Activated naive CD4-positive, alpha-beta T cell treated with anti-CD3 and anti-CD28 coated beads, Interleukin-2, amount 50 U/mL, for 72 hours (primary cell): Measurements from ENCODE around the gene MACROD2. TPM values are rescaled to one million over a fixed set of nuclear protein-coding genes. Genes with fewer than 3 reads are reported as not detected.
"Not testable (repeated sequence)": the region's sequence is repeated elsewhere in the genome, so short reads cannot be mapped to it uniquely, and the experiment has no call there.

ENCODE experiments used
- ATAC-seq, 2 donors: fragments of 150-1000 bp; cut with Tn5 transposase; 2 replicates each; pipeline ENCODE4 v1.10.0; 2021; ENCODE audit warnings: mild to moderate bottlenecking in 2 of 2, moderate library complexity in 2 of 2
- DNase-seq, 2 donors: peaks; one replicate each; pipeline ENCODE4 v3.0.0; 2021 to 2022; ENCODE audit warnings: low spot score in 2 of 2
- H3K27ac Mint-ChIP-seq, 2 donors: one replicate each; pipeline ENCODE4 v1.8.0; 2022; ENCODE audit warnings: mild to moderate bottlenecking in 2 of 2, mixed read lengths in 2 of 2
- H3K36me3 Mint-ChIP-seq, 2 donors: one replicate each; pipeline ENCODE4 v1.8.0; 2022; ENCODE audit warnings: mixed read lengths in 2 of 2
- H3K9me3 Mint-ChIP-seq, 2 donors: one replicate each; pipeline ENCODE4 v1.8.0; 2022; ENCODE audit warnings: mixed read lengths in 2 of 2
- total RNA-seq, 2 donors: library from RNA; stranded (reverse); gene quantifications; one replicate each; pipeline ENCODE4 v1.2.3, GENCODE V29; 2022

Gene MACROD2
- total RNA-seq: not detected

DNA sequence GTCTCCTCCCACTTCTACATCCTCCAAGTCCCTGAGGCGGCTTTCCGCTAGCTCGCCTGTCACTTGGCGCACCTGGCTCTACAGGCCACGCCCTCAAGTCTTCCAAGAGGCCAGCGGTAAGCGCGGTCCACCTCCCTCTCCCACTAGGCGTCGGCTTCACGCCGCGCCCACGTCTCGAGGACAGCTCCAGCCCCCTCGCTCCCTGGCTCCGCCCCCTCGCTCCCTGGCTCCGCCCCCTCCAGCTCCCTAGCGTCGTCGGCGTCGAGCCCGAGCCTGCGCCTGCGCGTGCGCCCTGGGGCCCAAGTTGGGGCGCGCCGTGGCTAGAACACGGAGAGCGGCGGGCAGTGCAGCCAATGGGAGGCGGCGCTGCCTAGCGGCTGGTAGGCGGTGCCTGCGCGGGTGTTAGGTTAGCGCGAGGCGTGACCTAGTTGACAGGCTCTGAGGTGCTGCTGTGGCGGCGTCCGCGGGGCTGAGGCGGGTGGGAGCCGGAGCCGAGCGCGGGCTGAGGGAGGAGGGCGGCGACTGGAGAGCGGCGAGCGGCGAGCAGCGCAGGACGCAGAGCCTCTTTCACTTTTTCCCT, at the start of gene MACROD2:
MACROD2 (plus strand) TSS at position 431 of the 580 bp plus-strand sequence.
- ATAC-seq: peak; percentile 66 to 92
- peak in 1 of 2 donors; percentile 52 for DNase-seq
- H3K36me3 Mint-ChIP-seq: peaks cover 13 to 23% of the 10 kb centered on the region in 2 donors
- peaks cover 10 to 12% of the 10 kb centered on the region in 2 donors for H3K9me3 Mint-ChIP-seq
- H3K27ac Mint-ChIP-seq: no peak within 1 kb of the TSS

DNA sequence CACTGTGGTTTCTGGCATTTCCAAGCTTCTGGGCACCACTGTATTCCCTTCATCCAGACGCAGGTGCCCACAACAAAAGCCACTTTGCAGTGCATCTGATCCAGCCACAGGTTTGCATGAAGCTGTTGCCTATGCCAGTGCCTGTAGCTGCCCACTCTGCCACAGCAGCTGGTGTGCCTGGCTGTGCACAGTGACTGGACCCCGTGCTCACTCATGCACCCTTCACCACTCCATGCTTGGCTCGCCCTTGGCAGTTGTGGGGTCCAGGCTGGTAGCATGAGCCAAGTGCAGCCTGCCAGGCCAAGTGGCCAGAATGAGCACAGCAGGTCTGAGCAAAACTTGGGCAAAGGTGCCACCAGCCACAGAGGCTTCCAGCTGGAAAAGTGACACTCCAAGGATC, 47.6 kb upstream of the MACROD2 start:
- Mint-ChIP-seq H3K36me3 (no peaks in the 10 kb centered on the region), H3K9me3 (peaks cover 6 to 11% of the 10 kb centered on the region in 2 donors), H3K27ac (no peak overlapping the region)
- DNase-seq: no peak
- no peak for ATAC-seq

DNA sequence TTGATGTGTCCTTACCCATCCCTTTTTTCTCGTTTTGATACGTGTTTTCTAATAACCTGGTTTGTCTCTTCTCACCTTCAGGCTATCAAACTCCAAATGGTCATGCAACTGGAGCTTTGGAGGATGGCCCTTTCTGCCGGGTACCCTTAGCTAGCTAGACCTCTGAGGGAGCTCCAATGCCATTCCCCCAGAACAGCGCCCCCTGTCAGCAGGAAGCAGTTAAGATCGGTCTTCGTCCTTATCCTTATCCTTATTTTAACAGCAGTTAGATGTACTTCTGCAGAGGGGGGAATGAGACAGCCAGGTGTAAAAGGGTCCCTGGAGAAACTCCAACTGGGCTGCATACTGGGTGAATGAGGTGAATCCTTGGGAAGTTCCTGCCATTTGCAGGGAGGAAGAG, 42.1 kb upstream of the MACROD2 start:
- no peak for DNase-seq
- H3K27ac Mint-ChIP-seq: no peak overlapping the region

DNA sequence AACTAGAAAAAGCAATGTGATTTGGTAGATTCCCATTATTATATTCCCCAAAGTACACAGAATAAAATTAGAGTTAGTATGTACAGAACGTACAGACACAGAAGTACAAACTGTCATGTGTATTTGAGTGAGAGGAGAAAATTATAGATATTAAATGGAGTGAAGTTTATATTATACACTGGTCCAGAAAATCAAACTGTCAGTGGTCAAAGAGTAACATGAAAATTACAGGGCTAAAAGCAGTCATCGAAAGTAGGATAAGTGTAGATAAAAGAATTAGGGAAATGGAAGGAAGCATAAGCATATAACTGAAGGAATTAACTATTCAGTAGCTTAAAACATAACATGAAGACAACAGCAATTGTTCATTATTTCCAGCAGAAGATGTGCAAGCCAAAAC, 35.2 kb upstream of the MACROD2 start:
- no peak overlapping the region for H3K27ac Mint-ChIP-seq
- H3K9me3 Mint-ChIP-seq: peaks cover 3 to 6% of the 10 kb centered on the region in 2 donors
- ATAC-seq (no peak), DNase-seq (no peak)
- H3K36me3 Mint-ChIP-seq: no peaks in the 10 kb centered on the region

More for the DNA sequence above, 42.1 kb upstream of the MACROD2 start:
- H3K36me3 Mint-ChIP-seq: no peaks in the 10 kb centered on the region
- H3K9me3 Mint-ChIP-seq: peaks cover 6 to 11% of the 10 kb centered on the region in 2 donors
- ATAC-seq: no peak

DNA sequence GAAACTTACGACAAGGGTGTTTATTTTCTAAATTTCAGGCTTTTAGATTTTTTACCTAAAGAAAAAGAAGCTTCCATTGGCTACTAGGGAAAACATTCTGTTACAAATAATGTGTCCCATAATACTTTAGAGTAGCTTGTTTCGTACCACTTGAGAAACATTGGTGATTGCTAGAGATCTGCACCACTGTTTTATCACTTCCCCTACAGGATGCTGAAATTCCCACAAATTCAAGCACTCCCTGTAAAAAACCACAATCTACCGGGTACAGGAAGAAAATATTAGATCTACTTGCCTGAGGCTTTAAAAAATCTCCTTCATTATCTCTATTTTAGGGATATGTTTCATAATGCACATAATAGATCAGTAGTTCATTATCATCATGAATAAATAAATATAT, 34.8 kb upstream of the MACROD2 start:
- no peak for DNase-seq
- no peak overlapping the region for H3K27ac Mint-ChIP-seq
- H3K9me3 Mint-ChIP-seq: peaks cover 3 to 6% of the 10 kb centered on the region in 2 donors
- no peak for ATAC-seq
- no peaks in the 10 kb centered on the region for H3K36me3 Mint-ChIP-seq

DNA sequence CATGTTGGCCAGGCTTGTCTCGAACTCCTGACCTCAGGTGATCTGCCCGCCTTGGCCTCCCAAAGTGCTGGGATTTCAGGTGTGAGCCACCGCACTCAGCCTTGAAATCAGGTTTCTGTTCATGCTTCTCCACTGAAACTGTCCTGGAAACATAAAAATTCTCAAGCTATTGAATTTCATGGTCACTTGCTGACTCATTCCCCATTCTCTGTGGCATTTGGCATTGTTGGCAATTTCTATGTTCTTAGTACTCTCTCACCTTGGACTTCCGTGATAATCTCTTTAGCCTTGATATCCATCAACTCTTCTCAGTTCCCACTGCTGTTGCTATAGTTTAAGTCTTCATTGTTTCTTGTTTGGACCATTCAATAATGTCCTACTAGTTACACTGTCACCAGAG, 11.1 kb upstream of the MACROD2 start:
- ATAC-seq (no peak), DNase-seq (no peak)
- H3K27ac Mint-ChIP-seq: no peak overlapping the region
- peaks cover 8 to 11% of the 10 kb centered on the region in 2 donors for H3K9me3 Mint-ChIP-seq
- peaks cover 0 to 5% of the 10 kb centered on the region in 2 donors for H3K36me3 Mint-ChIP-seq

DNA sequence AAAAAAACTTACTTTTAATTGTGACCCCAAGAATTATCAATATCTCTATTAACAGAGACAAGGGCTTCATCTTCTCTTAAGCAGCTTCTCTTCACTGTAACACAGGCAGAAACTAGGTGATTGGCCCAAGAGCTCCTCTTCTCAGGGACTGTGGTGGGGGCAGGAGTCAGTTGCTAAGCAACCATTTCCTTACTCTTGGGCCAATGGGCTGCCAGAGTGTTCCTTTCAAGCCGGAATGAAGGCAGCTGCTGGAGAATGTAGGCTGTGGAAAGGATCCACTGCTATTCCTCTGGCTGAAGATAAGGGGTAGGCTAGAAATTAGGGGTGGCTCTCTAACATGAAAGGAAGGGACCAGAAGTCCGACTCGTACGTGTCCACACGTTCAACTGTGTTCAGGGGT, 4.9 kb upstream of the MACROD2 start, which contains the start of gene SEL1L2:
SEL1L2 (minus strand) TSS at position 150 of the 400 bp plus-strand sequence; CDS start at position 70, 80 bp downstream.
- ATAC-seq (no peak), DNase-seq (no peak)
- H3K27ac Mint-ChIP-seq: no peak within 1 kb of the TSS
- peaks cover 4 to 16% of the 10 kb centered on the region in 2 donors for H3K9me3 Mint-ChIP-seq
- H3K36me3 Mint-ChIP-seq: peaks cover 5 to 14% of the 10 kb centered on the region in 2 donors

DNA sequence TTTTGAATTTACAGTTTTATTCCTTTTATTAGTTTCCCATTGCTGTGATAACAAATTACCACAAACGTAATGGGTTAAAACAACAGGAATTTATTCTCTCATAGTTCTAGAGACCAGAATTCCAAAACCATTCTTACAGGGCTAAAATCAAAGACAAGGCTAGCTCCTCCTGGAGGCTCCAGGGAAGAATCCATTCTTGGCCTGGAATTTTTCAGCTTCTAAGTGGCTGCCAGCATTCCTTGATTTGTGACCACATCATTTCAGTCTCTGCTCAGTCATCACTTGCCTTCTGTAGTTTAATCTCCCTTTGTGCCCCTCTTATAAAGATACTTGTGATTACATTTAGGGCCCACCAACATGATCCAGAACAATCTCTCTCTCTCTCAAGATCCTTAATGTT, 4.0 kb upstream of the MACROD2 start:
- DNase-seq (no peak), ATAC-seq (no peak)
- Mint-ChIP-seq H3K36me3 (peaks cover 8 to 17% of the 10 kb centered on the region in 2 donors), H3K9me3 (peaks cover 6 to 14% of the 10 kb centered on the region in 2 donors), H3K27ac (no peak overlapping the region)

DNA sequence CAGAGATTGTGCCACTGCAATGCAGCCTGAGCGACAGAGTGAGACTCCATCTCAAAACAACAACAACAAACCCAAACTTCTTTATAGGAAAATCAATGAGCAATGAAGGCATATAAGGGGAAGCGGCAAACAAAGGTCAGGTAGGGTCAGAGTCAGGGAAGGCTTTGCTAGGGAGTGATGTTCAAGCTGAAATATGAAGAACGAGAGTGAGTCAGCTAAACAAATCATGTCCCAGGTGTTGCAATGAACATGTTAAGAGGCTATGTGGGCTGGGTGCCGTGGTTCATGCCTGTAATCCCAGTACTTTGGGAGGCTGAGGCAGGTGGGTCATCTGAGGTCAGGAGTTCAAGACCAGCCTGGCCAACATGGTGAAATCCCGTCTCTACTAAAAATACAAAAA, 3.4 kb upstream of the MACROD2 start:
- H3K9me3 Mint-ChIP-seq: peaks cover 10 to 12% of the 10 kb centered on the region in 2 donors
- not testable (repeated sequence) for ATAC-seq

DNA sequence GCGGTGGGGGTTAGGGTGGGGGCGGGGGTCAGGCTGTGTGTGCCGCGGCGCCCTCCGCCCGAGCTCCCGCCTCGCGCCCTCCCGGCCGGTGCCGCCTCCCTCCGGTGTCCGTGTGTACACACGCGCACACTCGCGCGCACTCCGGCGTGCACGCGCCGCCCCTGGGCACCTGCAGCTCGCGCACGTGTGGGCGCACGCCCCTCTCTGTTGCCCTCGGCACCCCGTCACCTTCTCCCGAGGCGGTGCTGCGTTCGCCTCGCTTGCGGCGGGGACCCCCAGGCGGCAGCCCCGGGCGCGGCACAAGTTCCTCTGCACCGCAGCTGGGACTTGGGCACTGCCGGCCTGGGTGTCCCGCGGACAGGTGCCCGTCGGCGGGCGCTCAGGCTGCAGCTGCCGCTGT, 525 bp downstream of the MACROD2 start:
- Mint-ChIP-seq H3K27ac (no peak overlapping the region), H3K36me3 (peaks cover 13 to 23% of the 10 kb centered on the region in 2 donors), H3K9me3 (peaks cover 10 to 12% of the 10 kb centered on the region in 2 donors)
- peak in 1 of 2 donors; percentile 16 for ATAC-seq
- DNase-seq: no peak

More for the DNA sequence above, 3.4 kb upstream of the MACROD2 start:
- DNase-seq, H3K27ac Mint-ChIP-seq: not testable (repeated sequence)
- peaks cover 13 to 23% of the 10 kb centered on the region in 2 donors for H3K36me3 Mint-ChIP-seq

DNA sequence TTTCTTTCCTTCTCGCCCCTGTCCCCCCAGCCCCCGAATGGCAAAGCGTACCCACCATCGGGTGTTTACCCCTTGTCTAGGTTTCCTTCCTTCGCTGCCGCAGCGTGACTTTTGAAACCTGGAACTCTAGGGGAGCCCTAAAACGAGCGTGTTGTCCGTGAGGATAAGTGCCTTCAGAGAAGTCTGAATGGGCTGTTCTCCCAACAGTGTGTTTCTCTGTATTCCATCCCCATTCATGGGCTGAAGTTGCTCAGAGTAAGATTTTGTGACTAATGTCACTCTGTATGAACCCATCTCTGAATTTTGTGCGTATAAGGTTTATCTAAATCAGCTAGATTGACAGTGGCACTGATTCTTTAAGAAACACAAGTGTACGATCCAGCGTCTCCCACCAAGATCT, 949 bp downstream of the MACROD2 start:
- peaks cover 10 to 12% of the 10 kb centered on the region in 2 donors for H3K9me3 Mint-ChIP-seq
- peaks cover 13 to 23% of the 10 kb centered on the region in 2 donors for H3K36me3 Mint-ChIP-seq
- DNase-seq: no peak
- ATAC-seq: no peak
- no peak overlapping the region for H3K27ac Mint-ChIP-seq

DNA sequence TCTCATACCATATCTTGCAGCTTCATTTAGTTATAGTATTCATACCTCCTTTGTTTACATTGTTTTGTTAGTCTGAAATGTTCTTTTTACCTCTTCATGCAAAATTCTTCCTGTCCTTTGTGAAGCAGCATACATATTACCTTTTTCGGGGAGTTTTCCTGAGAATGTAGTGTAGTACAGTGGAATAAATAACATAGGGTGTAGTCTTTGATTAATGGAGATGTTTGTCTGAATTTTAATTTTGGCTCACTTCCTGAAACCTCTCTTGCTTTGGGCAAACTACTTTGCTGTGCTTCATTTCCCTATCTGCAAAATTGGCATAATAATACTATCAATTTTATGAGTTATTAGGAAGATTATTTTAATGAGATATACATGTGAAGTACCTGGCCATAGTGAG, 5.6 kb downstream of the MACROD2 start:
- H3K36me3 Mint-ChIP-seq: peaks cover 8 to 9% of the 10 kb centered on the region in 2 donors
- DNase-seq: no peak
- ATAC-seq: no peak
- H3K9me3 Mint-ChIP-seq: peaks cover 0 to 6% of the 10 kb centered on the region in 2 donors
- H3K27ac Mint-ChIP-seq: no peak overlapping the region

DNA sequence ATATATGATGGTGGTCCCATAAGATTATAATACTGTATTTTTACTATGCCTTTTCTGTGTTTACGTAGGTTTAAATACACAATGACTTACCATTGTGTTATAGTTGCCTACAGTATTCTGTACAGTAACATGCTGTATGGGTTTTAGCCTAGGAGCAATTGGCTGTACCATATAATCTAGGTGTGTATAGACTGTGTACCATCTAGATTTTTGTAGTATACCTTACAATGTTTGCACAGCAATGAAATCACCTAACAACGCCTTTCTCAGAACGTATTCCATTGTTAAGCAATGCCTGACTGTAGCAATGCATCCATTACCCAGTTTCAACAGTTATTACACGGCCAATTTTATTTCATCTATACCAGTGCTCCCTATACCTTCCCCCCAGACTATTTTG, 10.7 kb downstream of the MACROD2 start:
- Mint-ChIP-seq H3K9me3 (peaks cover 5 to 7% of the 10 kb centered on the region in 2 donors), H3K36me3 (no peaks in the 10 kb centered on the region), H3K27ac (no peak overlapping the region)
- DNase-seq (no peak), ATAC-seq (no peak)

DNA sequence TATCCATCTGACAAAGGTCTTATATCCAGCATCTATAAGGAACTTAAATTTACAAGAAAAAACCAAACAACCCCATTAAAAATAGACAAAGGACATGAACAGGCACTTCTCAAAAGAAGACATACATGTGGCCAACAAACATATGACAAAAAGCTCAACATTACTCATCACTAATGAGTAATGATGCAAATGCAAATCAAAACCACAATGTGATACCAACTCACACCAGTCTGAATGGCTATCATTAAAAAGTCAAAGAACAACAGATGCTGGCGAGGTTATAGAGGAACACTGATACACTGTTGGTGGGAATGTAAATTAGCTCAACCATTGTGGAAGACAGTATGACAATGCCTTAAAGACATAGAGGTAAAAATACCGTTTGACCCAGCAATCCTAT, 13.9 kb downstream of the MACROD2 start:
- no peak overlapping the region for H3K27ac Mint-ChIP-seq
- ATAC-seq: no peak
- peaks cover 5 to 7% of the 10 kb centered on the region in 2 donors for H3K9me3 Mint-ChIP-seq
- peaks cover 0 to 5% of the 10 kb centered on the region in 2 donors for H3K36me3 Mint-ChIP-seq
- no peak for DNase-seq

DNA sequence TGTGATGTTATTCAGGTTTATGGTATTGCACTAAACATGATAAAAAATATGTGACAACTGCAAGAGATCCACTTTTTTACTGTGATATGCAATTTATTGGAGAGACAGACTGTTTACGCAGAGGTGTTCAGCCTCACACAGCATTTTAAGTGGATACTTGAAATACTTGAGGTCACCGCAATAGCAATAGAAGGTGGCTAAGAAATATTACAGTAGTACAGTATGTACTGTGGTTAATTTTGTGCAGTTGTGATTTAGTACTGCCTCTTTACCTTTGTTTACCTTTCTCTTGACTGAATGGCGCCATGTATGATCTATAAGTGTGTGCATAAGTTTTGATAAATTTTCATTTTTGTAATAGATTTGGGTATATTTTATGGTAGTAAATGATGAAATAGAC, 17.4 kb downstream of the MACROD2 start:
- ATAC-seq (no peak), DNase-seq (no peak)
- peaks cover 0 to 5% of the 10 kb centered on the region in 2 donors for H3K36me3 Mint-ChIP-seq

DNA sequence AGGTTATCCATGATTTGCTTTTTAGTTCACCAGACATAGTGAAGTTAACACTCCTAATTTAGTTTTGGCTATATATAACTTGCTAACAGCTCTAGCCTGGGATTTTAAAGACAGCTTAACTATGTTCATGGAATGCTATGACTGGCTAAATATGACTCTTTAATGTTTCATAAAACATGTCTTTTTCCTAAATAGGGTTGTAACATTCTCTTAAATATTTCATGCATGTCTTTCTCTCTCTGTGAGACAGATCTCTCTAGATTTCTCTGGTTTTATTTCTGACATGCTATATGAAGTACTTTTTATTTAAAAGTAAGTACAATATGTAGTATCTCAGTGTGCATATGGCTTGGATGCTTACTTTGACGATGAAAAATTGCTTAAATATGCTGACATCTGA, 35.7 kb downstream of the MACROD2 start:
- Mint-ChIP-seq H3K9me3 (peaks cover 5 to 6% of the 10 kb centered on the region in 2 donors), H3K36me3 (no peaks in the 10 kb centered on the region), H3K27ac (no peak overlapping the region)
- DNase-seq (no peak), ATAC-seq (no peak)

More for the DNA sequence above, 17.4 kb downstream of the MACROD2 start:
- Mint-ChIP-seq H3K27ac (no peak overlapping the region), H3K9me3 (peaks cover 7 to 10% of the 10 kb centered on the region in 2 donors)

DNA sequence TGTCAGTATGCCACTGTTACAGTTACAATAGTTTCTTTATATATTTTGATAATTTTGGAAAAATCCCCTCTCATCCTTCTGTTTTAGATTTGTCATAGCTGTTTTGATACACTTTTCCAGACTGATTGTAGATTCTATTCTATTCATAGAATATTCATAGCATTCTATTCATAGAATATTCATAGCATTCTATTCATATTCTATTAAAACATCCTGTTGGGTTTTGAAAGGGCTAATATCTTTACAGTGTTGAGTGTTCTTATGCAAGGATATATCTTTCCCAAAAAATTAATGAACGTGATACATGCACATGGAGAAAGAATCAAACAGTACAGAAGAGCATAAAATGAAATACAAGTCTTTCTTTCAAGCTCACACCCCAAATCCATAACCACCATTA, 38.0 kb downstream of the MACROD2 start:
- ATAC-seq (no peak), DNase-seq (no peak)
- Mint-ChIP-seq H3K9me3 (no peaks in the 10 kb centered on the region), H3K36me3 (no peaks in the 10 kb centered on the region), H3K27ac (no peak overlapping the region)

DNA sequence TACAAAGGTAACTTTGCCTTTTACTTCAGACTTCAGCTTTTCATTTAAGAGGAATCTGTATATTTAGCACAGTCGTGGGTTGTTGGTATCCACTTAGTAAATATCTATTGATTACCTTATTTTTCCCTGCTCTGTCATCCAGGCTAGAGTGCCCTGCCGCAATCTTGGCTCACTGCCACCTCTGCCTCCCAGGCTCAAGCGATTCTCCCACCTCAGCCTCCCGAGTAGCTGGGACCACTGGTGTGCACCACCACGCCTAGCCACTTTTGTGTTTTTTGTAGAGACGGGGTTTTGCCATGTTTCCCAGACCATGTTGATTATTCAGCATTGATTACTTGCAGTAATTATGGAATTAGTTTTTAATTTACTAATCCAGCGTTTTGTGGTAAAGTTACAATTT, 41.3 kb downstream of the MACROD2 start:
- ATAC-seq (no peak), DNase-seq (no peak)
- Mint-ChIP-seq H3K27ac (no peak overlapping the region), H3K36me3 (no peaks in the 10 kb centered on the region), H3K9me3 (no peaks in the 10 kb centered on the region)
